Measurements from ENCODE around the gene PTPN23. TPM values are rescaled to one million over a fixed set of nuclear protein-coding genes. Genes with fewer than 3 reads are reported as not detected.

Gene PTPN23
- total and polyA plus RNA-seq, 2 of the 13 experiments (the other 11 are each of a cell fraction or from before 2014, with no cell fraction given) = 2.3 to 3.7 TPM

- TF ChIP-seq ZNF883 (CRISPR knock-in tag; IDR thresholded peaks at IDR 0.05; ENCODE audit: not compliant biosample characterization) (no peak), ATF3 (CRISPR knock-in tag; IDR thresholded peaks at IDR 0.05) (no peak), ZNF225 (CRISPR knock-in tag; IDR thresholded peaks at IDR 0.05) (no peak), TEAD3 (CRISPR knock-in tag; optimal IDR thresholded peaks at IDR 0.05; ENCODE audit: borderline replicate concordance) (peak; percentile 99), ZBTB3 (CRISPR knock-in tag; IDR thresholded peaks at IDR 0.05; ENCODE audit: borderline replicate concordance, low read depth) (no peak), ETV6 (CRISPR knock-in tag; conservative IDR thresholded peaks at IDR 0.05) (no peak), ZNF775 (CRISPR knock-in tag; IDR thresholded peaks at IDR 0.05; ENCODE audit: borderline replicate concordance) (no peak), MED1 (CRISPR knock-in tag; IDR thresholded peaks at IDR 0.05) (peak; percentile 44; the same call in 1 of the 2 replicates), ZBTB38 (CRISPR knock-in tag; IDR thresholded peaks at IDR 0.05) (peak; percentile 60; the same call in 1 of the 2 replicates), HNF4A (CRISPR knock-in tag; IDR thresholded peaks at IDR 0.05) (peak; percentile 47), ERF (CRISPR knock-in tag; IDR thresholded peaks at IDR 0.05) (0 out of 2 replicates have a peak, but pooled peaks have one; percentile 25), SAP130 (CRISPR knock-in tag; IDR thresholded peaks at IDR 0.05; ENCODE audit: low read depth) (peak; percentile 75), ZNF224 (CRISPR knock-in tag; IDR thresholded peaks at IDR 0.05) (no peak), ZMAT5 (CRISPR knock-in tag; IDR thresholded peaks at IDR 0.05; ENCODE audit: borderline replicate concordance, low read depth) (no peak), FOSL2 (CRISPR knock-in tag; IDR thresholded peaks at IDR 0.05) (peak; percentile 53), SOX5 (CRISPR knock-in tag; IDR thresholded peaks at IDR 0.05; ENCODE audit: borderline replicate concordance) (peak; percentile 86), CEBPG (CRISPR knock-in tag; IDR thresholded peaks at IDR 0.05) (0 out of 2 replicates have a peak, but pooled peaks have one; percentile 25), ELF3 (CRISPR knock-in tag; IDR thresholded peaks at IDR 0.05) (peak; percentile 78)
- TF ChIP-seq, protein P1, sequence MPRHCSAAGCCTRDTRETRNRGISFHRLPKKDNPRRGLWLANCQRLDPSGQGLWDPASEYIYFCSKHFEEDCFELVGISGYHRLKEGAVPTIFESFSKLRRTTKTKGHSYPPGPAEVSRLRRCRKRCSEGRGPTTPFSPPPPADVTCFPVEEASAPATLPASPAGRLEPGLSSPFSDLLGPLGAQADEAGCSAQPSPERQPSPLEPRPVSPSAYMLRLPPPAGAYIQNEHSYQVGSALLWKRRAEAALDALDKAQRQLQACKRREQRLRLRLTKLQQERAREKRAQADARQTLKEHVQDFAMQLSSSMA (CRISPR knock-in tag; IDR thresholded peaks at IDR 0.05) = 0 out of 2 replicates have a peak, but pooled peaks have one; percentile 17
- TF ChIP-seq, protein P2, sequence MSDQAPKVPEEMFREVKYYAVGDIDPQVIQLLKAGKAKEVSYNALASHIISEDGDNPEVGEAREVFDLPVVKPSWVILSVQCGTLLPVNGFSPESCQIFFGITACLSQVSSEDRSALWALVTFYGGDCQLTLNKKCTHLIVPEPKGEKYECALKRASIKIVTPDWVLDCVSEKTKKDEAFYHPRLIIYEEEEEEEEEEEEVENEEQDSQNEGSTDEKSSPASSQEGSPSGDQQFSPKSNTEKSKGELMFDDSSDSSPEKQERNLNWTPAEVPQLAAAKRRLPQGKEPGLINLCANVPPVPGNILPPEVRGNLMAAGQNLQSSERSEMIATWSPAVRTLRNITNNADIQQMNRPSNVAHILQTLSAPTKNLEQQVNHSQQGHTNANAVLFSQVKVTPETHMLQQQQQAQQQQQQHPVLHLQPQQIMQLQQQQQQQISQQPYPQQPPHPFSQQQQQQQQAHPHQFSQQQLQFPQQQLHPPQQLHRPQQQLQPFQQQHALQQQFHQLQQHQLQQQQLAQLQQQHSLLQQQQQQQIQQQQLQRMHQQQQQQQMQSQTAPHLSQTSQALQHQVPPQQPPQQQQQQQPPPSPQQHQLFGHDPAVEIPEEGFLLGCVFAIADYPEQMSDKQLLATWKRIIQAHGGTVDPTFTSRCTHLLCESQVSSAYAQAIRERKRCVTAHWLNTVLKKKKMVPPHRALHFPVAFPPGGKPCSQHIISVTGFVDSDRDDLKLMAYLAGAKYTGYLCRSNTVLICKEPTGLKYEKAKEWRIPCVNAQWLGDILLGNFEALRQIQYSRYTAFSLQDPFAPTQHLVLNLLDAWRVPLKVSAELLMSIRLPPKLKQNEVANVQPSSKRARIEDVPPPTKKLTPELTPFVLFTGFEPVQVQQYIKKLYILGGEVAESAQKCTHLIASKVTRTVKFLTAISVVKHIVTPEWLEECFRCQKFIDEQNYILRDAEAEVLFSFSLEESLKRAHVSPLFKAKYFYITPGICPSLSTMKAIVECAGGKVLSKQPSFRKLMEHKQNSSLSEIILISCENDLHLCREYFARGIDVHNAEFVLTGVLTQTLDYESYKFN (CRISPR knock-in tag; conservative IDR thresholded peaks at IDR 0.05) = peak; percentile 68
- TF ChIP-seq, protein P3, sequence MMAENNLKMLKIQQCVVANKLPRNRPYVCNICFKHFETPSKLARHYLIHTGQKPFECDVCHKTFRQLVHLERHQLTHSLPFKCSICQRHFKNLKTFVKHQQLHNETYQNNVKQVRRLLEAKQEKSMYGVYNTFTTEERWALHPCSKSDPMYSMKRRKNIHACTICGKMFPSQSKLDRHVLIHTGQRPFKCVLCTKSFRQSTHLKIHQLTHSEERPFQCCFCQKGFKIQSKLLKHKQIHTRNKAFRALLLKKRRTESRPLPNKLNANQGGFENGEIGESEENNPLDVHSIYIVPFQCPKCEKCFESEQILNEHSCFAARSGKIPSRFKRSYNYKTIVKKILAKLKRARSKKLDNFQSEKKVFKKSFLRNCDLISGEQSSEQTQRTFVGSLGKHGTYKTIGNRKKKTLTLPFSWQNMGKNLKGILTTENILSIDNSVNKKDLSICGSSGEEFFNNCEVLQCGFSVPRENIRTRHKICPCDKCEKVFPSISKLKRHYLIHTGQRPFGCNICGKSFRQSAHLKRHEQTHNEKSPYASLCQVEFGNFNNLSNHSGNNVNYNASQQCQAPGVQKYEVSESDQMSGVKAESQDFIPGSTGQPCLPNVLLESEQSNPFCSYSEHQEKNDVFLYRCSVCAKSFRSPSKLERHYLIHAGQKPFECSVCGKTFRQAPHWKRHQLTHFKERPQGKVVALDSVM (CRISPR knock-in tag; IDR thresholded peaks at IDR 0.05) = no peak
- TF ChIP-seq, protein P4, sequence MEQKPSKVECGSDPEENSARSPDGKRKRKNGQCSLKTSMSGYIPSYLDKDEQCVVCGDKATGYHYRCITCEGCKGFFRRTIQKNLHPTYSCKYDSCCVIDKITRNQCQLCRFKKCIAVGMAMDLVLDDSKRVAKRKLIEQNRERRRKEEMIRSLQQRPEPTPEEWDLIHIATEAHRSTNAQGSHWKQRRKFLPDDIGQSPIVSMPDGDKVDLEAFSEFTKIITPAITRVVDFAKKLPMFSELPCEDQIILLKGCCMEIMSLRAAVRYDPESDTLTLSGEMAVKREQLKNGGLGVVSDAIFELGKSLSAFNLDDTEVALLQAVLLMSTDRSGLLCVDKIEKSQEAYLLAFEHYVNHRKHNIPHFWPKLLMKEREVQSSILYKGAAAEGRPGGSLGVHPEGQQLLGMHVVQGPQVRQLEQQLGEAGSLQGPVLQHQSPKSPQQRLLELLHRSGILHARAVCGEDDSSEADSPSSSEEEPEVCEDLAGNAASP (CRISPR knock-in tag; IDR thresholded peaks at IDR 0.05; ENCODE audit: borderline replicate concordance) = 0 out of 2 replicates have a peak, but pooled peaks have one; percentile 52
Measured at GRCh38 chr3:47394140-47394870, 13.5 kb downstream of the PTPN23 start (continued).

Data from HepG2 (cell line).